GM13976 (cell line): Measurements from ENCODE around the gene SH3RF3.

Source experiments
- DNase-seq: peaks from one replicate; pipeline ENCODE4 v3.0.0; 2012; ENCODE audit warnings: low spot score
- in situ Hi-C: fragments of 300-500 bp; cut with MboI; formaldehyde crosslinking; loops from one replicate; pipeline ENCODE4 v1.12.0; 2022; ENCODE audit warnings: low sequenced_read_pairs, mixed read lengths, inconsistent platforms; ENCODE audit not compliant: unreplicated experiment
- TF ChIP-seq, protein P1 (sequence below): IDR thresholded peaks from 2 replicates; pipeline ENCODE4 v1.5.1; 2012; ENCODE audit warnings: borderline replicate concordance, mild to moderate bottlenecking; ENCODE audit not compliant: insufficient read depth; ENCODE audit errors: extremely low read depth, missing control alignments, control extremely low read depth

Gene SH3RF3

DNA sequence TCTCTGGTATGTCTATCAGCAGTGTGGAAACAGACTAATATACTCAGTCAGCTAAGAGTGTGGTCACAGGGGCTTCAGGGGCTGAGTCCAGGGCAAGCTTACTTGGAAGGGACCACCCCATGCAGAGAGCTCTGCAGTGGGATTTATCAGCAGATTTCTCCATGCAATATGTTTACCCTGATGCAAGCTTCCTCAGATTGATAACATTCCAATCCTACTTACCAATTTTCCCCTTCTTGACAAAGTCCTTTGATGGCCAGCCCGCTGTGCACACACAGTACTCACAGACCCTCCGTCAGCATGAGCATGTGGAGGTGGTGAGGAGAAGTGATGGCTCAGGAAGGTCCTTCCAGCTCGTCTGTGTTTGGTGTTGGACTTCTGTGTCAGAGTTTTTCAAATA is 51.8 kb downstream of the SH3RF3 start:
- in situ Hi-C loops, result no loop called here
- TF ChIP-seq, protein P1, sequence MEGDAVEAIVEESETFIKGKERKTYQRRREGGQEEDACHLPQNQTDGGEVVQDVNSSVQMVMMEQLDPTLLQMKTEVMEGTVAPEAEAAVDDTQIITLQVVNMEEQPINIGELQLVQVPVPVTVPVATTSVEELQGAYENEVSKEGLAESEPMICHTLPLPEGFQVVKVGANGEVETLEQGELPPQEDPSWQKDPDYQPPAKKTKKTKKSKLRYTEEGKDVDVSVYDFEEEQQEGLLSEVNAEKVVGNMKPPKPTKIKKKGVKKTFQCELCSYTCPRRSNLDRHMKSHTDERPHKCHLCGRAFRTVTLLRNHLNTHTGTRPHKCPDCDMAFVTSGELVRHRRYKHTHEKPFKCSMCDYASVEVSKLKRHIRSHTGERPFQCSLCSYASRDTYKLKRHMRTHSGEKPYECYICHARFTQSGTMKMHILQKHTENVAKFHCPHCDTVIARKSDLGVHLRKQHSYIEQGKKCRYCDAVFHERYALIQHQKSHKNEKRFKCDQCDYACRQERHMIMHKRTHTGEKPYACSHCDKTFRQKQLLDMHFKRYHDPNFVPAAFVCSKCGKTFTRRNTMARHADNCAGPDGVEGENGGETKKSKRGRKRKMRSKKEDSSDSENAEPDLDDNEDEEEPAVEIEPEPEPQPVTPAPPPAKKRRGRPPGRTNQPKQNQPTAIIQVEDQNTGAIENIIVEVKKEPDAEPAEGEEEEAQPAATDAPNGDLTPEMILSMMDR, result no peak
- DNase-seq, result no peak

DNA sequence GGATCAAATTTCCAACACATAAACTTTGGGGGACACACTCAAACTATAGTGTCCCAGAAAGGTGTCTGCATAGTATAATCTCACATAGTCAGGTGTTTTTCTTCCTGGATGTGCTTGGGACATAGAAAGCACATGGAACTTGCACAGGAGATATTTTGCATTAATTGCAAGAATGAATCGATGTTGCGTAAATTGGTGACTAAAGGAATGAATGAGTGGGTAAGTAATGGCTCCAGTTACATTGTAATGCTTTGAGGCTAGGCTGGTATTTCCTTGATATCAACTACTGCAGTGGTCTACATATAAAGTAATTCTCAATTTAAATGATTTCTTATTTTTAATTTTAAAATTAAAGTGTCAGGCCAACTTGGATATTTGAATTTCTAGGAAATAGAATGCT is 53.4 kb downstream of the SH3RF3 start:
- no peak for DNase-seq
- TF ChIP-seq, protein P1, result no peak
- in situ Hi-C loops, result no loop called here

DNA sequence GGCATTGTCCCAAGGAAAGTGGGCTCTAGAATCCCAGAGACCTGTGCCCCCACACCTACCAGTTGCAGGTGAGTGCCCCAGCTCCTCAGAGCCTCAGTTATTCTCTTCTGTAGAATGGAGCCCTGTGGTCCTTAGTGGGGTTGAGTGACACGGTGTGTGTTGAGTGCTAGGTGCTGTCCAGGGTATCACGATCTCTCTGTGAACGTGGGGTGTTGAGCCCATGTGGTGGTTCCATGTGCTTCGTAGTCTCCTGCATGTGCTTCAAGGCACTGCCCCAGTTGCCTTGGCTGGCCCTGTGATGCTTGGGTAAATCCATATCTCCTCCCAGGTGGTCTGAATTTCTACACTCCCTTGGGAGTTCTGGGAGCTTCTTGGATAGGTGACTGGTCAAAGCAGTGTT is 54.9 kb downstream of the SH3RF3 start:
- TF ChIP-seq, protein P1, result no peak
- DNase-seq, result no peak
- in situ Hi-C loops, result no loop called here

- TF ChIP-seq, protein P1, result no peak
- in situ Hi-C loops, result no loop called here
- DNase-seq, result no peak
These were observed 55.4 kb downstream of the SH3RF3 start for GRCh38 chr2:109184368-109184767.

DNA sequence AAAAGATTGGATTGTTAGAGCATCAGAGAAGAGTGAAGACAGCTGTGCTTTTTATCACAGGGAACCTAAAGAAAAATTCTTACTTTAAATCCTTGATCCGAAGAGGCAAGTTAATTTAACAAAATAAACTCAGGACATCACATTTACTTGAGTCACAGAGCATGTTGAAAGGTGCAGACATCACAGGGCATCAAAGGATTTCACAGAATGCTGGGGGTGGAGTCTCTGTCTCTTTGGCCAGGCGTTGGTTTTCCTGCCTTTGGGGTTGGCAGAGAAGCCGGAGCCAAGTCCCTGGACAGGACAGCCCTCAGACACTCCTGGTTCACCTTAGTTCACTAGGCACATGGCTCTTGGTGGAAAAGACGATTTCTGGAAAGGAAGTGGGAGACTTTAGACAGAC is 56.3 kb downstream of the SH3RF3 start:
- TF ChIP-seq, protein P1, result no peak
- DNase-seq, result no peak
- in situ Hi-C loops, result no loop called here

GRCh38 chr2:109185821-109186570 is 57.0 kb downstream of the SH3RF3 start:
- DNase-seq, result no peak
- in situ Hi-C loops, result no loop called here
- TF ChIP-seq, protein P1, result no peak
